A549 (cell line): Measurements from ENCODE around the gene SDF2. TPM values are rescaled to one million over a fixed set of nuclear protein-coding genes. Genes with fewer than 3 reads are reported as not detected.
"Not testable (repeated sequence)": the region's sequence is repeated elsewhere in the genome, so short reads cannot be mapped to it uniquely, and the experiment has no call there.

Experiments
- ATAC-seq, 2 experiments: fragments of 200-7000 bp in 1 of 2; fragments of >200 bp in 1 of 2; cut with Nextera tagmentation in 1 of 2; cut with Tn5 transposase in 1 of 2; 3 replicates each; pipeline versions ENCODE4 v1.8.0 to v1.9.1; 2018 to 2020; ENCODE audit warnings: mild to moderate bottlenecking in 1 of 2, moderate library complexity in 1 of 2
- CTCF ChIA-PET: fragments of 300-600 bp; sonication (Branson Sonifier 250); formaldehyde crosslinking; extraction: SDS; loops from one replicate; lab custom pipeline; 2021; ENCODE audit warnings: antibody characterized with exemption, inconsistent platforms; lab: Yijun Ruan, JAX
- POLR2A ChIA-PET: fragments of 350-600 bp; formaldehyde crosslinking; extraction: SDS; loops from one replicate; lab custom pipeline; 2021; ENCODE audit warnings: antibody characterized with exemption, inconsistent platforms; lab: Yijun Ruan, JAX
- DNase-seq, 2 experiments: peaks; one replicate each; pipeline versions ENCODE4 v3.0.0 to v3.0.0-alpha.2; 2011 to 2016; ENCODE audit warnings: low read depth in 1 of 2, low spot score in 1 of 2
- FAIRE-seq: peaks from 2 replicates; lab custom pipeline; 2011; peaks lifted over from hg19 to GRCh38; lab: Jason Lieb, UNC
- H3K27ac ChIP-seq, 2 experiments: fragments of >200 bp; sonication (Bioruptor Twin); formaldehyde crosslinking; 3 replicates each; pipeline ENCODE4 v1.5.1; 2016 to 2017
- H3K4me1 ChIP-seq: fragments of >200 bp; sonication (Bioruptor Twin); formaldehyde crosslinking; 3 replicates; pipeline ENCODE4 v1.6.1; 2016
- H3K4me2 ChIP-seq: fragments of >200 bp; sonication (Bioruptor Twin); formaldehyde crosslinking; 3 replicates; pipeline ENCODE4 v1.6.1; 2016
- H3K4me3 ChIP-seq: fragments of >200 bp; sonication (Bioruptor Twin); formaldehyde crosslinking; 3 replicates; pipeline ENCODE4 v1.5.1; 2016
- H3K9me3 ChIP-seq: fragments of >200 bp; sonication (Bioruptor Twin); formaldehyde crosslinking; 3 replicates; pipeline ENCODE4 v1.6.1; 2016
- CBX8 ChIP-seq: fragments of 200-600 bp; sonication (generic); IDR thresholded peaks from 2 replicates; pipeline ENCODE4 v1.6.1; 2016
- EHMT2 ChIP-seq: fragments of 200-600 bp; sonication (generic); IDR thresholded peaks from 2 replicates; pipeline ENCODE4 v1.6.1; 2016; ENCODE audit warnings: antibody characterized with exemption, low read depth, mild to moderate bottlenecking, moderate library complexity
- FOSB ChIP-seq: fragments of 250-450 bp; sonication (Bioruptor Pico); IDR thresholded peaks from 2 replicates; pipeline ENCODE4 v1.5.0; 2020; ENCODE audit warnings: mild to moderate bottlenecking, moderate library complexity
- FOXS1 ChIP-seq: fragments of 250-450 bp; sonication (Bioruptor Pico); IDR thresholded peaks from 2 replicates; pipeline ENCODE4 v1.5.0; 2020; ENCODE audit warnings: mild to moderate bottlenecking, moderate library complexity
- GATA3 ChIP-seq: IDR thresholded peaks from 2 replicates; pipeline ENCODE4 v1.6.1; 2012; ENCODE audit warnings: borderline replicate concordance
- HOXA7 ChIP-seq: fragments of 250-450 bp; sonication (Bioruptor Pico); IDR thresholded peaks from 2 replicates; pipeline ENCODE4 v1.5.0; 2020; ENCODE audit warnings: mild to moderate bottlenecking, moderate library complexity
- HOXB5 ChIP-seq: fragments of 250-450 bp; sonication (Bioruptor Pico); IDR thresholded peaks from 2 replicates; pipeline ENCODE4 v1.5.0; 2020; ENCODE audit warnings: mild to moderate bottlenecking, moderate library complexity
- JUN ChIP-seq, 2 experiments: fragments of >200 bp; sonication (Bioruptor Twin); formaldehyde crosslinking; IDR thresholded peaks; 2 replicates in 1 of 2; 3 replicates in 1 of 2; pipeline ENCODE4 v1.6.1; 2016 to 2017
- KDM5A ChIP-seq: fragments of 200-600 bp; sonication (generic); IDR thresholded peaks from 2 replicates; pipeline ENCODE4 v1.6.1; 2016; ENCODE audit warnings: antibody characterized with exemption, mild to moderate bottlenecking
- POLR2AphosphoS2 ChIP-seq: conservative IDR thresholded peaks from 2 replicates; pipeline ENCODE4 v1.6.1; 2012; ENCODE audit warnings: low read length, improper control_type of control experiment, inconsistent platforms
- WGBS: methylation state at CpG from one replicate; pipeline ENCODE4 v1.1.6; 2017; ENCODE audit errors: missing lambda C conversion rate; 5-methylcytosine and 5-hydroxymethylcytosine counted together
- polyA plus RNA-seq, 4 experiments: library from polyadenylated mRNA; depleted of rRNA in 3 of 4; stranded (reverse); fragments of >200 nt; fragmentation: RNase III in 1 of 4; extraction: RNeasy Plus Mini Kit Qiagen cat#74134 plus additional on column Dnase treatment in 1 of 4; gene quantifications; 2 replicates in 3 of 4; 3 replicates in 1 of 4; pipeline ENCODE4 v1.2.3, GENCODE V29; 2011 to 2017
- TF ChIP-seq, protein P1 (sequence below): fragments of 450-650 bp; IDR thresholded peaks from 2 replicates; pipeline ENCODE4 v1.6.1; 2014; ENCODE audit warnings: antibody characterized with exemption

The SDF2 gene
- polyA plus RNA-seq, 2 of the 4 experiments (the other 2 are of a cell fraction) = 87.9 to 93.8 TPM

DNA sequence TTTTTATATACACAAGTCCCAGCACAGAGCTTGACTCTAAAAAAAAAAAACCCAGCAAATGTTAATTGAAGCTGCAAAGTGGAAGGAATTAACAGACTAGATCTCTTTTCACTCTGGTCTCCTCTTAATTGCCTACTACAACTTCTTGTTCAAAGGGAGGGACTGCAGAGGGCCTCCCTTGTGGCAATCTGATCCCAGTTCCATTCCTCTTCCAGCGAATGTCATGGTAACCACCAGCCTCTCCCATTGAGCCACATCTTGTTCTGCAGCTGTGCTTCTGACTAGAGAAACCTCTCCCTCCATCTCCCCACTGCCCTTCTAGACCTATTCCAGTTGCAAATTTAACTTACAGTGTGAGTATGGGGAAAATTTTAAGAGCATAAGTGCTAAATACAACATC lies 6.2 kb upstream of the SDF2 start (continued):
- TF ChIP-seq HOXB5 (no peak), GATA3 (no peak)

DNA sequence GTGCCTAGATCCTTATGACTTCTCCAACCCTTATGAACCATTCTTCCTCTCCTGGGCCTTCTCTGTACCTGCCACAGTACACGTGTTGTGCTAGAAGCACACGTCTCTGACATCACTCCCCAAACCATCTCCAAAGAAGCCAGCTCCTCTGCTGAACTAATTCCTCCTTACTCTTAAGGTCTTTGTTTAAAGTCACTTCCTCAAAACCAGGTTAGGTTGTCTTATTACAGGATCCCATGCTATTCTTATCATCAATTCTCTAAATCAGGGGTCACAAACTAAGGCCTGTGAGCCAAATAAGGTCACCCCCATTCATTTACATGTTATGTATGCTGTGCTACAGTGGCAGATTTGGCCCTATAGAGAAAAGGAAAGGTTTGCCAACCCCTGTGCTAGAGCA lies 4.3 kb upstream of the SDF2 start:
- no peak overlapping the region for H3K27ac ChIP-seq
- ATAC-seq = no peak
- no peak for TF ChIP-seq KDM5A
- TF ChIP-seq FOXS1 (CRISPR knock-in tag) = no peak
- no peak for TF ChIP-seq EHMT2
- no peak overlapping the region for H3K4me3 ChIP-seq
- no peak for FAIRE-seq
- WGBS = 94% methylated on average over 2 of the region's 2 CpGs
- peaks cover 16% of the 10 kb centered on the region for H3K4me1 ChIP-seq
- DNase-seq = no peak
- CTCF ChIA-PET = interaction anchor here (0.7 to 7.1 kb wide), 4 partner anchors 10 to 98 kb away, joined by 3 to 81 read pairs (median 5); partner anchors contain the start of gene BLTP2
- no peaks in the 10 kb centered on the region for H3K9me3 ChIP-seq
- POLR2A ChIA-PET = no interaction called here
- no peak overlapping the region for H3K4me2 ChIP-seq

DNA sequence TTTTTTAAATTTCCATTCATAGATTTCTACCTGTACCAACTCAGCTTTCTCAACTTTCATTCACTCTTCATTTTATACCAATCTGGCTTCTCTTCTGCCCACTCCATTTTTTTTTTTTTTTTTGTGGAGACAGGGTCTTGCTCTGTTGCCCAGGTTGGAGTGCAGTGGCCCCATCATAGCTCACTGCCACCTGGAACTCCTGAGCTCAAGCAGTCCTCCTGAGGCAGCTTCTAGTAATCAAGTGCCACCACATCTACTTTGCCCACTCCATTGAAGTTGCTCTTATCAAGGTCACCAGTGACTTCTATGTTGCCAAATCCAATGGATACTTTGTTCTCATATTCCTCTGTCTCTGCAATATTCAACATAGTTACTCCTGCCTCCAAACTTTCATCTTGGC lies 2.0 kb upstream of the SDF2 start:
- POLR2A ChIA-PET = interaction anchor here (1.2 kb wide), 1 partner anchor 53 kb away, joined by 3 read pairs; no protein-coding TSS in a partner anchor
- DNase-seq = no peak
- TF ChIP-seq GATA3 (no peak), JUN (IDR thresholded peaks at IDR 0.05) (no peak), FOSB (CRISPR knock-in tag) (no peak), POLR2AphosphoS2 (no peak), EHMT2 (no peak)
- TF ChIP-seq, all 56 proteins: peak for 0
- peak overlapping the region; percentile 85 for H3K4me2 ChIP-seq
- no peak overlapping the region for H3K27ac ChIP-seq
- CTCF ChIA-PET = interaction anchor here (0.5 to 7.1 kb wide), 9 partner anchors 11 to 149 kb away, joined by 3 to 81 read pairs (median 3); partner anchors contain the start of gene BLTP2
- peaks cover 25% of the 10 kb centered on the region for H3K4me1 ChIP-seq
- 0 out of 3 replicates have a peak overlapping the region, but pooled peaks have one; percentile 74 for H3K4me3 ChIP-seq
- FAIRE-seq = no peak
- no peak for ATAC-seq
- H3K9me3 ChIP-seq = no peaks in the 10 kb centered on the region

DNA sequence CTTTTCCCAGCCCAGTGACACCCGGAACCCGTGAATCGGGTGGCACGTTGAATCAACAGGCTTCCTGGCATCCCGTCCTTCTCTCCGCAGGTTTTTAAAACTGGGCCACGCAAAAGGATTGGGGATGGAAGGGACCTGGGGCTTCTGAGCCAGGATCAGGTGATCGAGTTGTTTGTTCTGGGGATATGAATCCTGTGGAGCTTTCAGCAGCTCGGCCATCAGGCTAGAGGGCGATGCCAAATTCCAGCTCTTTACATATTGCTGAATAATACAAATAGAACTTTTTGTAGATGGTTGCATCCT lies 772 bp upstream of the SDF2 start:
- DNase-seq (no peak), FAIRE-seq (no peak), ATAC-seq (peak; percentile 38; a peak in 4 of 6 replicates)
- Histone ChIP-seq H3K9me3 (no peaks in the 10 kb centered on the region), H3K27ac (peak overlapping the region; percentile 94 to 96), H3K4me3 (peak overlapping the region; percentile 74), H3K4me2 (peak overlapping the region; percentile 85), H3K4me1 (peaks cover 31% of the 10 kb centered on the region)
- TF ChIP-seq, protein P1, sequence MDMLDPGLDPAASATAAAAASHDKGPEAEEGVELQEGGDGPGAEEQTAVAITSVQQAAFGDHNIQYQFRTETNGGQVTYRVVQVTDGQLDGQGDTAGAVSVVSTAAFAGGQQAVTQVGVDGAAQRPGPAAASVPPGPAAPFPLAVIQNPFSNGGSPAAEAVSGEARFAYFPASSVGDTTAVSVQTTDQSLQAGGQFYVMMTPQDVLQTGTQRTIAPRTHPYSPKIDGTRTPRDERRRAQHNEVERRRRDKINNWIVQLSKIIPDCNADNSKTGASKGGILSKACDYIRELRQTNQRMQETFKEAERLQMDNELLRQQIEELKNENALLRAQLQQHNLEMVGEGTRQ = peak; percentile 16; the same call in 1 of the 2 replicates
- TF ChIP-seq CBX8 (no peak), HOXA7 (CRISPR knock-in tag) (peak; percentile 59; the same call in 1 of the 2 replicates), HOXB5 (0 out of 2 replicates have a peak, but pooled peaks have one; percentile 31), FOSB (CRISPR knock-in tag) (0 out of 2 replicates have a peak, but pooled peaks have one; percentile 24)
- ChIA-PET POLR2A (interaction anchor here (1.0 to 2.4 kb wide), 9 partner anchors 10 to 57 kb away, joined by 3 to 41 read pairs (median 9); partner anchors contain the start of genes BLTP2 and RPL23A), CTCF (interaction anchor here (1.1 to 7.1 kb wide), 9 partner anchors 9 to 141 kb away, joined by 3 to 81 read pairs (median 4); partner anchors contain the start of genes BLTP2 and PROCA1)
- WGBS = 3% methylated on average over 10 of the region's 10 CpGs

DNA sequence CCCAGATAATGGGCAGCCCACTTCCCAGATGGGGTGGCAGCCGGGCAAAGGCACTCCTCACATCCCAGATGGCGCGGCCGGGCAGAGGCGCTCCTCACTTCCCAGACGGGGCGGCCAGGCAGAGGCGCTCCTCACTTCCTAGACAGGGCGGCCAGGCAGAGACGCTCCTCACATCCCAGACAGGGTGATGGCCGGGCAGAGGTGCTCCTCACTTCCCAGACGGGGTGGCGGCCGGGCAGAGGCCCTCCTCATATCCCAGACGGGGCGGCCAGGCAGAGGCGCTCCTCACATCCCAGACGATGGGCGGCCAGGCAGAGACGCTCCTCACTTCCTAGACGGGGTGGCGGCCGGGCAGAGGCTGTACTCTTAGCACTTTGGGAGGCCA lies 2.2 kb downstream of the SDF2 start:
- 96% methylated on average over 23 of the region's 23 CpGs for WGBS

DNA sequence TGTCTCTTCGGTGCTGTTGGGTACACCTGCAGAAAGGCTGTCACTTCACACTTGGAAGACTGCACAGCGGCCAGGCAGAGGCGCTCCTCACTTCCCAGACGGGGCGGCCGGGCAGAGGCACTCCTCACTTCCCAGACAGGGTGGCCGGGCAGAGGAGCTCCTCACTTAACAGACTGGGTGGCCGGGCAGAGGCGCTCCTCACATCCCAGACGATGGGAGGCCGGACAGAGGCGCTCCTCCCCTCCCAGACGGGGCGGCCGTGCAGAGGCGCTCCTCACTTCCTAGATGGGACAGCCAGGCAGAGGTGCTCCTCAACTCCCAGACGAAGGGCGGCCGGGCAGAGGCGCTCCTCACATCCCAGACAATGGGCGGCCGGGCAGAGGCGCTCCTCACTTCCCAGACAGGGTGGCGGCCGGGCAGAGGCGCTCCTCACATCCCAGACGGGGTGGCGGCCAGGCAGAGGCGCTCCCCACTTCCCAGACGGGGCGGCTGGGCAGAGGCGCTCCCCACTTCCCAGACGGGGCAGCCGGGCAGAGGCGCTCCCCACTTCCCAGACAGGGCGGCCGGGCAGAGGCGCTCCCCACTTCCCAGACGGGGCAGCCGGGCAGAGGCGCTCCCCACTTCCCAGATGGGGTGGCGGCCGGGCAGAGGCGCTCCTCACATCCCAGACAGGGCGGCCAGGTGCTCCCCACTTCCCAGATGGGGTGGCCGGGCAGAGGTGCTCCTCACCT lies 2.8 kb downstream of the SDF2 start:
- peaks cover 26% of the 10 kb centered on the region for H3K4me1 ChIP-seq
- WGBS = 98% methylated on average over 23 of the region's 46 CpGs
- DNase-seq, H3K4me2 ChIP-seq, ATAC-seq, FAIRE-seq, H3K9me3 ChIP-seq, H3K4me3 ChIP-seq, POLR2A ChIA-PET, H3K27ac ChIP-seq: not testable (repeated sequence)
- CTCF ChIA-PET = interaction anchor here (1.4 to 4.0 kb wide), 2 partner anchors 12 to 15 kb away, joined by 4 to 20 read pairs; no protein-coding TSS in a partner anchor

More for the DNA sequence above, 2.2 kb downstream of the SDF2 start:
- ATAC-seq, FAIRE-seq, DNase-seq, H3K4me3 ChIP-seq, H3K4me2 ChIP-seq, H3K9me3 ChIP-seq, POLR2A ChIA-PET, H3K27ac ChIP-seq: not testable (repeated sequence)
- peaks cover 31% of the 10 kb centered on the region for H3K4me1 ChIP-seq
- CTCF ChIA-PET = interaction anchor here (3.7 kb wide), 1 partner anchor 8 kb away, joined by 22 read pairs; no protein-coding TSS in a partner anchor

DNA sequence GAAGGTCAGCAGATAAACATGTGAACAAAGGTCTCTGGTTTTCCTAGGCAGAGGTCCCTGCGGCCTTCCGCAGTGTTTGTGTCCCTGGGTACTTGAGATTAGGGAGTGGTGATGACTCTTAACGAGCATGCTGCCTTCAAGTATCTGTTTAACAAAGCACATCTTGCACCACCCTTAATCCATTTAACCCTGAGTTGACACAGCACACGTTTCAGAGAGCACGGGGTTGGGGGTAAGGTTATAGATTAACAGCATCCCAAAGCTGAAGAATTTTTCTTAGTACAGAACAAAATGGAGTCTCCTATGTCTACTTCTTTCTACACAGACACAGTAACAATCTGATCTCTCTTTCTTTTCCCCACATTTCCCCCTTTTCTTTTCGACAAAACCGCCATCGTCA lies 3.4 kb downstream of the SDF2 start:
- H3K4me2 ChIP-seq, H3K9me3 ChIP-seq, FAIRE-seq, H3K27ac ChIP-seq, H3K4me3 ChIP-seq, ATAC-seq, DNase-seq: not testable (repeated sequence)
- peaks cover 20% of the 10 kb centered on the region for H3K4me1 ChIP-seq
- WGBS = 77% methylated on average over 8 of the region's 8 CpGs
- POLR2A ChIA-PET = interaction anchor here (0.9 kb wide), 1 partner anchor 61 kb away, joined by 3 read pairs; the partner anchor contains the start of gene RPL23A
- CTCF ChIA-PET = interaction anchor here (1.4 to 4.0 kb wide), 3 partner anchors 10 to 14 kb away, joined by 4 to 20 read pairs (median 4); no protein-coding TSS in a partner anchor
